ENCODE results near the gene FCMR.
A peak's percentile ranks its signal among the peaks of the same experiment; 100 is the strongest.

The FCMR gene

GRCh38 chr1:206898089-206898914, 23.4 kb downstream of the FCMR start:
- DNase-seq, result peak; percentile 21

- DNase-seq, result no peak
Observed at GRCh38 chr1:206897175-206897574, 24.6 kb downstream of the FCMR start, which contains the start of gene IL24. IL24 (plus strand) TSS chr1:206897443; CDS start chr1:206897833, 390 bp downstream.

GRCh38 chr1:206896261-206896660, 25.5 kb downstream of the FCMR start:
- DNase-seq, result peak; percentile 43

- peak; percentile 68 for DNase-seq
Observed at GRCh38 chr1:206895837-206896242, 25.9 kb downstream of the FCMR start.

GRCh38 chr1:206895325-206895724, 26.4 kb downstream of the FCMR start:
- DNase-seq, result no peak

GRCh38 chr1:206893380-206893779, 28.4 kb downstream of the FCMR start:
- no peak for DNase-seq

GRCh38 chr1:206892351-206892984, 29.3 kb downstream of the FCMR start:
- DNase-seq, result no peak

GRCh38 chr1:206891412-206891811, 30.3 kb downstream of the FCMR start:
- DNase-seq, result no peak

GRCh38 chr1:206890125-206891060, 31.3 kb downstream of the FCMR start:
- DNase-seq, result peak; percentile 93

GRCh38 chr1:206887701-206888100, 34.0 kb downstream of the FCMR start:
- no peak for DNase-seq

GRCh38 chr1:206886831-206887230, 34.9 kb downstream of the FCMR start:
- no peak for DNase-seq

GRCh38 chr1:206885341-206886060, 36.2 kb downstream of the FCMR start:
- no peak for DNase-seq

- DNase-seq, result no peak
Observed at GRCh38 chr1:206883876-206884275, 37.9 kb downstream of the FCMR start.

GRCh38 chr1:206883160-206883559, 38.6 kb downstream of the FCMR start:
- no peak for DNase-seq

GRCh38 chr1:206882555-206882954, 39.2 kb downstream of the FCMR start:
- DNase-seq, result no peak

GRCh38 chr1:206880314-206880713, 41.4 kb downstream of the FCMR start:
- no peak for DNase-seq

GRCh38 chr1:206878456-206878855, 43.3 kb downstream of the FCMR start:
- DNase-seq, result no peak

- DNase-seq, result no peak
Observed at GRCh38 chr1:206875752-206876377, 45.9 kb downstream of the FCMR start.

- no peak for DNase-seq
Observed at GRCh38 chr1:206873603-206874188, 48.0 kb downstream of the FCMR start.

GRCh38 chr1:206872139-206872538, 49.6 kb downstream of the FCMR start:
- no peak for DNase-seq

- no peak for DNase-seq
Observed at GRCh38 chr1:206868264-206868663, 53.5 kb downstream of the FCMR start.

- no peak for DNase-seq
Observed at GRCh38 chr1:206867716-206868115, 54.0 kb downstream of the FCMR start.
